Measurements from ENCODE around the gene HOMER2.

The HOMER2 gene

GRCh38 chr15:82928711-82929110 lies 23.8 kb downstream of the HOMER2 start:
- no peak for DNase-seq (ENCODE audit: low read depth)

DNA sequence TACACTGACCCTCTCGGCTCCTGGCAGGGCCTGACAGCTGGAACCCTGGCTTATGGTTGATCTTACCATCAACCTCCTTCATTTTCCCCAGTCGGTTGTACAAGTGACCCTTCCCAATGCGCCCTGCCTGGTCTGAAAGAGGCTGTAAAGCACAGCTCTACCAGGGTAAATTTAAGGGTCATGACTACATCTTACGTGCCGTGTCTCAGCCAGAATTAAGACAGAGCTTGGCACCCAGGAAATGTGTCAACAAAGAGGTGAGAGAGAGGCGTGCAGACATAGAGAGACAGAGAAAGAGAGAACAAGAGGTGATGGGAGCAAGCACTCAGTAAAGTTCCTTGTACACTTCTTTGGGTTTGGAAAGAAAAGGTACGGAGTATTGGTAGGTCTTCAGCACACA lies 28.8 kb downstream of the HOMER2 start:
- DNase-seq (ENCODE audit: low read depth), result no peak

DNA sequence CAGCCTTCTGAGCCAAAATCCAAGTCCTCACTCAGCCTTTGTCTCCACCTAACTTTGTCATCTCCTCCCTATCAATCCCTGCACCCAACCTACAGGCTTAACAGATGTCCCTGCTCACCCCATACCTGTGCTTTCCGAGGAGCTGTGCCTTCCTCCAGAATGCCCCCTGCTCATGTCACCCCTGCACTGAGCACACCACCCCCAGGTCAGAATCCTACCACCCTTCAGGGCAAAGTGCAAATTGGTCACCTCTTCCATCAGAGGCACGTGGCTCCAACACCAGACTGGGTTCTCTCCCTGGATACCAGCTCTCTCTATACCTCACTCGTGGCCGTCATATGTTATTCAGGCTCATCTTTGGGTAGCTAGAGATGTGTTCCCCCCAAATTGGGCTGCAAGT lies 29.8 kb downstream of the HOMER2 start:
- no peak for DNase-seq (ENCODE audit: low read depth)

GRCh38 chr15:82921939-82922338 lies 30.6 kb downstream of the HOMER2 start:
- no peak for DNase-seq (ENCODE audit: low read depth)

DNA sequence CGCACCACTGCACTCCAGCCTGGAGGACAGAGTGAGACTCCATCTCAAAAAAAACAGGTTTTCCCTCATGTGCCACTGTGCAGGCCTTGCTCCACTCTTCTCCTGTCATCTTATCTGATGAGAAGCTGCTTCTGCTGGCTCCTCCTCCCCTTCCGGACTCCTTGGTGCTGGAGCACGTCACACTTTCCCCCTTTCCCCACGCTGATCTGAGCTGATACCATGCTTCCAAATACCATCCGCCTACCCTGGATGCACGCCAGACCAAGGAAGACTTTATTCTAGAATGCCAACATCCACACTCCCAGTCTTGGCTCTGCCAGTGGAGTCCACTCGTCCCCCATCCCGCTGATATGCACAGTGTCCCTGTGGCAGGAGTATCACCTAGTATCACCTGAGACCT lies 31.3 kb downstream of the HOMER2 start:
- no peak for DNase-seq (ENCODE audit: low read depth)

DNA sequence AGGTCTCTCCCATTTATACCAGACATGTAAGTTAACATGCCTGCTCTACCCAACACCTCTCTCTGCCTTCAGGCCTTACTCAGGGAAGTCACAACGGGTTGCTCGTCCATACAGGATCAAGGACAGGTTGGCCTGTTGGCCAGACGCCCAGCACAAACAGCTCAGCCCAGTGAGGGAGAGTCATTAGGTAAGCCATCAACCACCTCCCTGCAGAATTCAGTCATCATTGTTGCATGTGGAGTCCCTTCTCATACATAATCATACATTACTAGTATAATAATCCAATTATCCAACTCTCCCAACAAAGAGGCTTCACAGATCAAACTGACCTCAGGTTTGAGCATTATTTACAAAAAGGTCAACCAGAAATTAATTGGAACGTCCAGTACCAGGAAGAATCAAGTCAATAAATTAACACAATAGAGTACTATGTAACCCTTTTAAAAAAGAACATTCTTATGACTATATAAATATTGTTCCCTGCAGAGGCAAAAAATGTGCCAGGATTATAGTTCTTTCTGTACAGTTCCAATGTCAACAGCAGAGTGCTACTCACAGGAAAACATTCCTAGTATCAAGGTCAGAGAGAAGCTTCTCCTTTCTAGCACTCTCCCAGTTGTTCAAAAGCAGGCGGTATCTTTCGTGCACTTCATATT lies 33.2 kb downstream of the HOMER2 start:
- DNase-seq (ENCODE audit: low read depth), result no peak

DNA sequence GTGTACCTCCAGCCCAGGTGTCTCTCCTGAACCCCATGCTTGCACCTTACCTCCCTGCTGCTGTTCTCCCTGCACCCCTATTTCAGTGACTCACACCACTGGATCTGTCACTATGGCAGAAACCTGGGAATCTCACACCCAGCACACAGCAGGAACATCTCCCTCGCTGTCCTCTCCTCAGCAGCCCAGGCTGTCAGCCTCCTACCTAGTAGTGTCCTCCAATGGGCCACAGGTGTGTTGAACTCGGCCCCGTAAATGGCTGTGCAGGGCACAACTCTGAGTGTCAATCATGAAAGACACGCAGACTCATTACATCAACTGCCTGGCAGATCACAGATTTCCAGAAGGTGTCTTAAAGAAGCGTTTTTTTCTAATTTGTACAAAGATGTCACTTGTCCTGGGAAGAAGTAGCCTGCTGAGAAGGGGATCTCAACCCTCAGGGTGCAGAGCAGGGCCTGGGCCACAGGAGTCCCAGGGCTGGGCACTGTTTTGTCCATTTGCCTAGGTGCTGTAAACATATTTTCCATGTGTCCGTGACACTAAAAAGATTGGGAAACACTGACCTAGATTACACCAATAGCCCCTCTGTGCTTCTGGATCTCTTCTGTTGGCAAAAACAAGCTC lies 33.8 kb downstream of the HOMER2 start:
- DNase-seq (ENCODE audit: low read depth), result no peak

DNA sequence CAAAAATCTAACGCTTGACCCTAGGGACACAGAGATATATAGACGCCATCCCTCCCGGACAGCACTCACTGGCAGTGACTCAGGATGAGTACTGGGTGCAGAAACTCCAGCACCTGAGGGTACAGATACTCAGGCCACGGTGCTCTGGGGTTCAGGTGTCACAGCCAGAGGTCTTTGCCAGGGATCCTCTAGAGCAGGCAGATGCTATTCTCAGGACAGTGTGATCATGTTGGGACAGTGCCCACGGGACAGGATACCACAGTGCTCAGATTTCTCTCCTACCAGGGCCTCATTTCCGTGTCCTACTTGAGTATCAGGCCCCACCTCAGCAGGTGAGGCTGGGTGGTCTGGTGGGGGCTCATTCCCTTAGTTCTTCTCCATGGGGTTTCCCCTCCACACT lies 34.4 kb downstream of the HOMER2 start:
- no peak for DNase-seq (ENCODE audit: low read depth)

- DNase-seq (ENCODE audit: low read depth), result no peak
Observed at GRCh38 chr15:82917249-82917648, 35.3 kb downstream of the HOMER2 start.

DNA sequence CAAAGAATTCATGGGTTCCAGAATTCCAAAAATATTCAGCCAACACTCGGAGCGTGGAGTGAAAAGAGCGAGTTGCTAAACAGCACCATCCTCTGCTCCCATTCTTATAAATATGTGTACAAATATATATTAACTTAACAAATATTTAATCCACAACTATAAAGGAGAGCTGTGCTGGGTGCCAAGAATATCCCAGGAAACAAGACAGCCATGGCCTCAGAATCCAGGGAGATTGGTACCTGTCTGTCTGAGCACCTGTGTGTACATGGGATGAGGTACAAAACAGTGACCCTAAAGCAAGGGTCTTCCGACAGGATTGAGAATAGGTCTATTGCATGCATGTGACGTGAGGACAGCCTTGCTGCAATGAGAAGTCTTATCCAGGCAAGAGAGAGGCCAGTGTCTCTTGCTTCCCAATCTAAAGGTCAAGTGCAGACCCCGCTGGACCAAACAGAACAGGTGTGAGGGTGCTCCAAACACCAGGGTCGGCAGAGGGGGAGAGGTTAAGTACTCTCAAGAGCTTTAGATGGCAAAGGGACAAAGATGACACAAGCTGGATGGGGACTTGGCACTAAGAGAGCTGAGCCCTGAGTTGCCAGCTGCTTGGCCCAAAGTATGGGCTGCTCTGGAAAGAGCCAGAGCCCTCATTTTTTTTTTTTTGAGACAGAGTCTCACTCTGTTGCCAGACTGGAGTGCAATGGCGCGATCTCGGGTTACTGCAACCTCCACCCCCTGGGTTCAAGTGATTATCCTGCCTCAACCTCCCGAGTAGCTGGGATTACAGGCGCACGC lies 36.2 kb downstream of the HOMER2 start:
- no peak for DNase-seq (ENCODE audit: low read depth)

GRCh38 chr15:82914396-82914795 lies 38.1 kb downstream of the HOMER2 start:
- no peak for DNase-seq (ENCODE audit: low read depth)

GRCh38 chr15:82911458-82911857 lies 41.1 kb downstream of the HOMER2 start:
- no peak for DNase-seq (ENCODE audit: low read depth)

GRCh38 chr15:82910721-82911120 lies 41.8 kb downstream of the HOMER2 start:
- no peak for DNase-seq (ENCODE audit: low read depth)

DNA sequence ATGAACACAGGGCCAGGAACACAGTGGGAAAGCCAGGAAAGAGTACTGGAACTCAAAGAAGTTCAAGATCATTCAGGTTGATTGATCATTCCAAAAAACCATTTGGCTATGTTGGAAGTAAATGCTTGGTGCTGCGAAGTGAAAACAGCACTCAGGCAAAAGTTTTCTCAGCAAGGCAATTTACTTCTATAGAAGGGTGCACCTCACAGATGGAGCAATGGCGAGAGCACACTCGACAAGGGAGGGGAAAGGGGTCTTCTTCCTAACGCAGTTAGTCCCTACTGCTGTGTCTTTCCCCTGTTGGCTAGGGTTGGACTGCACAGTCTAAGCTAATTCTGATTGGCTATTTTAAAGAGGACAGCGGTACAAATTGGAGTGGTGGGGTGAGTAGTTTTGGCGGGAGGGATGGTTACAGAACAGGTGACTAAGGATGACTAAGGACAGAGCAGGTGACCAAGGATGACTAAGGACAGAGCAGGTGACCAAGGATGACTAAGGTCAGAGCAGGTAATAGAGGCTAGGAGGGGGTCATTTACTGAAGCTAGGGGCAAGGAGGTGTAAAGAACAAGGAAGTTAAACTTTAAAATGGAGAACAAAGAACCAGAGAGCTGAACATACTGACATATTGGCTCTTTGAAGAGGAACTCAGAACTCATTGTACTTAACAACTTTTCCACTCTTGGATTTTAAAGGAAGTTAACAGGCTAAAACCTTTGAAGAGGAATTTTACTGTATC lies 43.3 kb downstream of the HOMER2 start:
- DNase-seq (ENCODE audit: low read depth), result no peak

GRCh38 chr15:82907350-82907749 lies 45.2 kb downstream of the HOMER2 start:
- DNase-seq (ENCODE audit: low read depth), result no peak

DNA sequence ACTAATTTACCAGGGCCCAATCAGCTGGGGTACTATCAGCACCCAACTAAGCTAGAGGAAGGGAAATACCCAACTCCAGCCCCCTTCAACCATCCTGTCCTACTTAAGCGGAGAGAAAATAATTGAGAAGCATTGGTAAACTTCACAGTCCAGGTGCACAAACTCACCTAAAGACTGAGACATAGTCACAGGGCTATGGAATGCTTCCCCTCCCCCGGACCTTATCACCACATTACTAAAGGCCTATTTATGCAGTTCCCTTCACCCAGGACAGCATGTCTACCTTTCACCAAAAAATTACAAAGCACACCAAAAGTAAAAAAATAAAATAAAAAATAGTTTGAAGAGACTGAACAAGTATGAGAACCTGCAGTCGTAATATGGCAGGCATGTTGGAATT lies 47.9 kb downstream of the HOMER2 start:
- no peak for DNase-seq (ENCODE audit: low read depth)

DNA sequence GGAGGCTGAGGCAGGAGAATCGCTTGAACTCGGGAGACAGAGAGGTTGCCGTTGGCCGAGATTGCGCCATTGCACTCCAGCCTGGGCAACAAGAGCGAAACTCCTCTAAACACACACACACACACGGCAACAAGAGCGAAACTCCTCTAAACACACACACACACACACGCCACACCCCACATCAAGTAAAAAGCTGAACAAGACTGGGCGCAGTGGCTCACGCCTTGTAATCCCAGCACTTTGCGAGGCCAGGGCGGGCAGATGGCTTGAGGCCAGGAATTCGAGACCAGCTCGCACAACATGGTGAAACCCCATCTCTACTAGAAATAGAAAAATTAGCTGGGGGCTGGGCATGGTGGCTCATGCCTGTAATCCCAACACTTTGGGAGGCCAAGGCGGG lies 49.0 kb downstream of the HOMER2 start:
- no peak for DNase-seq (ENCODE audit: low read depth)

DNA sequence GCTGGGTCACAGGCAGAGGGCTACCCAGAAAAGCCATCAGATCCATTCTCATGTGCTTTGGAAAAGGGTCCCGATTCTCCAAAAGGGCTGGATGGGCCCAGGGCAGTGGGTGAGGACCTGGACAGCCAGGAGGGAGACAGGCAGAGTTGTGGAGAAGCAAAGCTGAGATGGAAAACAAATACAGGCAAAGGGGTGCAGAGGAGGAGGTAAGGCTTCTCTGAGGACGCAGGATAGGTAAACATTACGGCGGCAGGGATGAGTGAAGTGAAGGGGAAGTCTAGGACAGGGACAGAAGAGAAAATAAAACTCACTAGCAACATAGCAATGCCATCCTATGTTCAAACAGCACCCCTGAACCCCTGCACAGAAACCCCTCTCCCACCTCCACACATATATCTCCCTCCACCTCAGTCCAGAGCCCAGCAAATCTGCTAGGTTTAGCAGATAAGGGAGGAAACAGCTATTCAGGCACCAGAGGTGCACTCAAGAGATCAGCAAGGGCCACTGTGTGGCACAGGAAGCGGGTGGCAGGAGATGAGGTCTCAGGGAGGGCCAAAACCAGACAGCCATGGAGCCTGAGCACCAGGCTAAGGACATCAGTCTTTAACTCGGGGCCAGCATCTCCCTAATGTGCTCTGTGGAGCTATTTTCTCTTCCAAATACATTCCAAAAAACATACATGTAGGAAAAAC lies 51.3 kb downstream of the HOMER2 start:
- no peak for DNase-seq (ENCODE audit: low read depth)

DNA sequence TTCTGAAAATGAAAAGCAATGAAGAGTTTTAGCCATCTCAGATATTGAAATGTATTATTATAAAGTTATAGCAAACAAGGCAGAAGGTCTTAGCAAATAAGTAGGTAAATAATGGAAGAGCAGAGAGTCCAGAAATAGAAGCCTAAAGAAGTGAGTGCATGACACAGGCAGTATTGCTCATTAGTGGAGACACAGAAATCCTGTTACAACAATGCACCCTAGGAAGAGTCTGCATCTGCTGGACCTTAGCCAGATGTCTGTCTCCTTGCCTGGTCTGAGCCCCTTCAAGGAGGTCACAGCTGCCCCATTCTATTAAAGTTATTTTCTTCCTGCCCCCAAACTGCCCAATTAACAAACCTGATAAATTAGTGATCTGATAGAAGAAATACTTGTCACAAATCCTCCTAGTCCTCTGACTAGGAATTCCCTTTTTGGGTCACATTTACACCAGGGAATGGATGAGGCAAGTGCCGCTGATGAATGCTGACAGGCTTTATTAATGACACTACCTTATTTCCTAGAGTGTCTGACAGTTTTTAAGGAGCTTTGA lies 51.9 kb downstream of the HOMER2 start:
- DNase-seq (ENCODE audit: low read depth), result no peak

- DNase-seq (ENCODE audit: low read depth), result no peak
Observed at GRCh38 chr15:82898961-82899360, 53.6 kb downstream of the HOMER2 start.

- DNase-seq (ENCODE audit: low read depth), result no peak
Observed at GRCh38 chr15:82895983-82896382, 56.5 kb downstream of the HOMER2 start.
